DOHH2 (cell line): ENCODE data around the gene UBTD2.

Experiments used
- H3F3A ChIP-seq: fragments of 200-600 bp; sonication (generic), shearing (Covaris generic); 2 replicates; pipeline ENCODE4 v1.6.0; 2016; ENCODE audit warnings: antibody characterized with exemption, mild to moderate bottlenecking; ENCODE audit not compliant: control insufficient read depth, insufficient read depth
- H3K27ac ChIP-seq: fragments of 200-600 bp; sonication (generic); 2 replicates; pipeline ENCODE4 v1.5.1; 2014; ENCODE audit warnings: low read depth, mild to moderate bottlenecking, low read length, moderate library complexity
- H3K27me3 ChIP-seq: fragments of 200-600 bp; sonication (generic); 2 replicates; pipeline ENCODE4 v1.6.1; 2014; ENCODE audit warnings: mild to moderate bottlenecking, low read length, mixed read lengths; ENCODE audit not compliant: control insufficient read depth
- H3K36me3 ChIP-seq: fragments of 200-600 bp; sonication (generic); 2 replicates; pipeline ENCODE4 v1.6.1; 2014; ENCODE audit warnings: mild to moderate bottlenecking, low read length, moderate library complexity, mixed read lengths; ENCODE audit not compliant: control insufficient read depth
- H3K4me1 ChIP-seq: fragments of 200-600 bp; sonication (generic); 2 replicates; pipeline ENCODE4 v1.6.1; 2014; ENCODE audit warnings: mild to moderate bottlenecking, low read length, mixed read lengths; ENCODE audit not compliant: control insufficient read depth
- H3K4me2 ChIP-seq: fragments of 200-600 bp; sonication (generic); 2 replicates; pipeline ENCODE4 v1.6.0; 2014; ENCODE audit warnings: mild to moderate bottlenecking, low read length, moderate library complexity
- H3K4me3 ChIP-seq: fragments of 200-600 bp; sonication (generic); 2 replicates; pipeline ENCODE4 v1.5.1; 2014; ENCODE audit warnings: mild to moderate bottlenecking, low read length, mixed read lengths
- H3K79me2 ChIP-seq: fragments of 200-600 bp; sonication (generic); 2 replicates; pipeline ENCODE4 v1.6.1; 2014; ENCODE audit warnings: mild to moderate bottlenecking, low read length, mixed read lengths; ENCODE audit not compliant: control insufficient read depth
- H3K9me2 ChIP-seq: fragments of 200-600 bp; sonication (generic); replicated peaks from 2 replicates; pipeline ENCODE4 v1.6.1; 2014; ENCODE audit warnings: mild to moderate bottlenecking, low read length, mixed read lengths; ENCODE audit not compliant: control insufficient read depth
- H3K9me3 ChIP-seq: fragments of 200-600 bp; sonication (generic); 2 replicates; pipeline ENCODE4 v1.6.1; 2014; ENCODE audit warnings: antibody characterized with exemption, low read length, mixed read lengths; ENCODE audit not compliant: control insufficient read depth, insufficient read depth
- H4K20me1 ChIP-seq: fragments of 200-600 bp; sonication (generic); 2 replicates; pipeline ENCODE4 v1.6.0; 2014; ENCODE audit warnings: low read depth, mild to moderate bottlenecking, antibody characterized with exemption, low read length, moderate library complexity; ENCODE audit not compliant: control insufficient read depth, insufficient read depth
- EZH2phosphoT487 ChIP-seq: fragments of 200-600 bp; sonication (generic); IDR thresholded peaks from 2 replicates; pipeline ENCODE4 v1.6.1; 2017; ENCODE audit warnings: borderline replicate concordance, mild to moderate bottlenecking, antibody characterized with exemption, low read length, moderate library complexity, mixed read lengths
- TF ChIP-seq, protein P1 (sequence below): fragments of 200-600 bp; sonication (generic); IDR thresholded peaks from one replicate; pipeline ENCODE4 v1.5.1; 2014; ENCODE audit warnings: antibody characterized with exemption, mild to moderate bottlenecking, low read depth, low read length; ENCODE audit not compliant: poor library complexity, severe bottlenecking

UBTD2 gene

GRCh38 chr5:172229904-172230303 is 53.7 kb downstream of the UBTD2 start:
- no peak overlapping the region for H3K4me2 ChIP-seq
- H3K27me3 ChIP-seq, result no peaks in the 10 kb centered on the region
- peaks cover 44% of the 10 kb centered on the region for H3K36me3 ChIP-seq
- no peak overlapping the region for H3K4me3 ChIP-seq
- peaks cover 3% of the 10 kb centered on the region; the same call in 1 of the 2 replicates for H3K79me2 ChIP-seq
- no peaks in the 10 kb centered on the region for H4K20me1 ChIP-seq
- no peaks in the 10 kb centered on the region for H3F3A ChIP-seq
- no peak overlapping the region for H3K27ac ChIP-seq
- no peaks in the 10 kb centered on the region for H3K9me3 ChIP-seq
- no peaks in the 10 kb centered on the region for H3K9me2 ChIP-seq
- TF ChIP-seq EZH2phosphoT487, result no peak
- TF ChIP-seq, protein P1, sequence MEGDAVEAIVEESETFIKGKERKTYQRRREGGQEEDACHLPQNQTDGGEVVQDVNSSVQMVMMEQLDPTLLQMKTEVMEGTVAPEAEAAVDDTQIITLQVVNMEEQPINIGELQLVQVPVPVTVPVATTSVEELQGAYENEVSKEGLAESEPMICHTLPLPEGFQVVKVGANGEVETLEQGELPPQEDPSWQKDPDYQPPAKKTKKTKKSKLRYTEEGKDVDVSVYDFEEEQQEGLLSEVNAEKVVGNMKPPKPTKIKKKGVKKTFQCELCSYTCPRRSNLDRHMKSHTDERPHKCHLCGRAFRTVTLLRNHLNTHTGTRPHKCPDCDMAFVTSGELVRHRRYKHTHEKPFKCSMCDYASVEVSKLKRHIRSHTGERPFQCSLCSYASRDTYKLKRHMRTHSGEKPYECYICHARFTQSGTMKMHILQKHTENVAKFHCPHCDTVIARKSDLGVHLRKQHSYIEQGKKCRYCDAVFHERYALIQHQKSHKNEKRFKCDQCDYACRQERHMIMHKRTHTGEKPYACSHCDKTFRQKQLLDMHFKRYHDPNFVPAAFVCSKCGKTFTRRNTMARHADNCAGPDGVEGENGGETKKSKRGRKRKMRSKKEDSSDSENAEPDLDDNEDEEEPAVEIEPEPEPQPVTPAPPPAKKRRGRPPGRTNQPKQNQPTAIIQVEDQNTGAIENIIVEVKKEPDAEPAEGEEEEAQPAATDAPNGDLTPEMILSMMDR, result no peak
- H3K4me1 ChIP-seq, result peaks cover under 1% of the 10 kb centered on the region

DNA sequence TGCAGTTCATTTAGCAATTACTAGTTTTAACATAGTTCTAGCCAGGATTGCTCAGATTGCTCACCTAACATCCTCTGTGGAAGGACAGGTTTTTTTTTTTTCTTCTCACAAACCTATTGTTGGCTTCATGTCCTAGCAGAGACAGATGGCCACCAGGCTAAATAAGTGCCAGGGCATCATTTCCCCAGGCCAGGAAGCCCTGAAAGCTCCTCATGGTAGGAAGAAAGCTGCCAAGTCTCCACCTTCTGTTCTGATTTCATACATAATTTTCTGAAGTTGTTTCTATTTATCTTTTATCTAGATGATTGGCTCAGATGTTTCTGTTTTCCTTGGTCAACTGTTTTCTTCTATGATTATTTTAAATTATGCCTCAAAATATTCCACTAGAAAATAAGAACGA is 58.6 kb downstream of the UBTD2 start:
- Histone ChIP-seq H4K20me1 (no peaks in the 10 kb centered on the region), H3K36me3 (peaks cover 25% of the 10 kb centered on the region), H3K79me2 (no peaks in the 10 kb centered on the region), H3K9me3 (no peaks in the 10 kb centered on the region), H3K4me1 (no peaks in the 10 kb centered on the region), H3F3A (no peaks in the 10 kb centered on the region), H3K9me2 (no peaks in the 10 kb centered on the region), H3K27ac (no peak overlapping the region), H3K4me3 (no peak overlapping the region), H3K27me3 (no peaks in the 10 kb centered on the region), H3K4me2 (no peak overlapping the region)
- TF ChIP-seq EZH2phosphoT487, result no peak
- TF ChIP-seq, protein P1, result no peak

- Histone ChIP-seq H4K20me1 (no peaks in the 10 kb centered on the region), H3K27ac (no peak overlapping the region), H3K4me1 (no peaks in the 10 kb centered on the region), H3F3A (no peaks in the 10 kb centered on the region), H3K4me2 (no peak overlapping the region), H3K36me3 (peaks cover 27% of the 10 kb centered on the region), H3K4me3 (no peak overlapping the region), H3K79me2 (peaks cover 6% of the 10 kb centered on the region; the same call in 1 of the 2 replicates), H3K27me3 (no peaks in the 10 kb centered on the region), H3K9me2 (no peaks in the 10 kb centered on the region), H3K9me3 (no peaks in the 10 kb centered on the region)
- no peak for TF ChIP-seq EZH2phosphoT487
- TF ChIP-seq, protein P1, result no peak
Observed at GRCh38 chr5:172223901-172224873, 59.4 kb downstream of the UBTD2 start.
